Measurements from ENCODE around the gene LRMDA.

- TF ChIP-seq POLR2A (IDR thresholded peaks at IDR 0.05) (no peak), CTCF (IDR thresholded peaks at IDR 0.05) (no peak)
Observed at GRCh38 chr10:76444034-76444800, 1012.8 kb downstream of the LRMDA start.

Data from transverse colon (tissue), 3 donors.